Measurements from ENCODE around the gene PLIN1.

GRCh38 chr15:89653578-89653977 lies 25.6 kb downstream of the PLIN1 start:
- TF ChIP-seq CTCF (conservative IDR thresholded peaks at IDR 0.05; ENCODE audit: low read depth, low read length): no peak
- TF ChIP-seq EZH2 (IDR thresholded peaks at IDR 0.05; ENCODE audit: borderline replicate concordance, low read depth, low read length, poor library complexity, severe bottlenecking): no peak
